Fibroblast of upper back skin (primary cell): Measurements from ENCODE around the gene EPO.

Experiments
- DNase-seq: peaks from one replicate; pipeline ENCODE4 v3.0.0-alpha.2; 2013

The EPO gene

DNA sequence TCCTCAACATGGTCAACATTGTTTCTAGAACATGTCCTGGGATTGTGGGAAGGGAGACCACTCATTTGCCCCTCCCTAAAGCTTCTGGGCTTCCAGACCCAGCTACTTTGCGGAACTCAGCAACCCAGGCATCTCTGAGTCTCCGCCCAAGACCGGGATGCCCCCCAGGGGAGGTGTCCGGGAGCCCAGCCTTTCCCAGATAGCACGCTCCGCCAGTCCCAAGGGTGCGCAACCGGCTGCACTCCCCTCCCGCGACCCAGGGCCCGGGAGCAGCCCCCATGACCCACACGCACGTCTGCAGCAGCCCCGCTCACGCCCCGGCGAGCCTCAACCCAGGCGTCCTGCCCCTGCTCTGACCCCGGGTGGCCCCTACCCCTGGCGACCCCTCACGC, at the start of gene EPO:
EPO (plus strand) TSS at position 190 of the 392 bp plus-strand sequence. CDS start 513 bp downstream, outside the sequence.
- DNase-seq = no peak

DNA sequence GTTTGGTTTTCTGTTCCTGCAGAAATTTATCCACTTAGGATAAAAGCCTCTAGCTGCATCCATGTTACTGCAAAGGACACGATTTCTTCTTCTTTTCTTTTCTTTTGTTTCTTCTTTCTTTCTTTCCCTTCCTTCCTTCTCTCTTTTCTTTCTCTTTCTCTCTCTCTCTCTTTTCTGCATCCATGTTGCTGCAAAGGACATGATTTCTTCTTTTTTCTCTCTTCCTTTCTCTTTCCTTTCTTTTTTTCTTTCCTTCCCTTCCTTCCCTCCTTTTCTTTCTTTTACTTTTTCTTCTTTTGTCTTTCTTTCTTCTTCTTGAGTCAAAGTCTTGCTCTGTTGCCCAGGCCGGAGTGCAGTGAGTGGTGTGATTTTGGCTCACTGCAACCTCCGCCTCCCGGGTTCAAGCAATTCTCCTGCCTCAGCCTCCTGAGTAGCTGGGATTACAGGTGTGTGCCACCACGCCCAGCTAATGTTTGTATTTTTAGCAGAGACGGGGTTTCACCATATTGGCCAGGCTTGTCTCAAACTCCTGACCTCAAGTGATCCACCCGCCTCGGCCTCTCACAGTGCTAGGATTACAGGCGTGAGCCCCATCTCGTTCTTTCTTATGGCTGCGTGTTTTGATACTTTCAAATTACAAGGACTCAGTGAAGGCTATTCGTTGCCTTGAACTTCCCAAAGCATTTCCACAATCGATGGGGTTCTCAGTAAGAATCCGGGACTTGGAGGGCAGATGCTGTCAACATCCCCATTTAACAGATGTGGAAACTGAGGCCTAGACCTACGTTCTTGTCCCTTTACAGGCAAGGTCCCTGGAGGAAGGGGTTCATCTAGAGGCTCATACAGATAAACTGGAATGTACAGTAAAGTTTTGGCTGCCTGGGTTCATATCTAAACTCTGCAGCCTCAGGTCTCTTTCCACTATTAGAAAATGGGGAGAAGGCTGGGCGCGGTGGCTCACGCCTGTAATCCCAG, 48.6 kb upstream of the EPO start:
- DNase-seq = no peak

DNA sequence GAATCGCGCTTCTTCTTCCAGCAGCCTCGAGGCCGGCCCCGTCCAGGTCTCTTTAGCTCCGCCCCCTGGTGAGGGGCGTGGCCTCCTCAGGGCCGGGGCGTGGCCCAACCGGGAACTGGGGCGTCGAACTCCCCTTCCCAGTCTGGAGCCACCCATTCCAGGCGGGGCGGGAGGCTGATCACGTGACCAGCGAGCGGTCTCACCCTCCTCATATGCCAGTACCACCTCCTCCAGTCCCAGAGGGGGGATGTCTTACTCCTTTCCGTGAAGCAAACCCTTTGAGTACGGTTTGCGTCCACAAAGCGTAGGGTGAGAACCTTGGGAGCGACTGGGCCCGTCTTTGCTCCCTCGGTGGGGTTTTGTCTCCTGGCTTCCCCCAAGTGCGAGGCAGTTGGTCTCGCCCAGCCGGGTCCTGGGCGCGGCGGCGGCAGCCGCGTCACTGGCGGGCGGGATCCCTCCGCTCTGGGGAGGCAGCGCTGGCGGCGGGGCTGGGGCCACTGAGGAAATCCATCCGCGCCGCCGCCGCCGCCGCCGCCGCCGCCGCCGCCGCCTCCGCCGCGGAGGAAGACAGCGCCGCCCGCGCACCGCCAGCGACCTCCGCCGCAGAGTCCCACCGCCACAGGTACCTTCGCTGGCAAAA, 46.8 kb upstream of the EPO start, which contains the start of gene GNB2:
GNB2 (plus strand) TSS at position 439 of the 640 bp plus-strand sequence. CDS start 2,526 bp downstream, outside the sequence.
- peak; percentile 99 for DNase-seq

DNA sequence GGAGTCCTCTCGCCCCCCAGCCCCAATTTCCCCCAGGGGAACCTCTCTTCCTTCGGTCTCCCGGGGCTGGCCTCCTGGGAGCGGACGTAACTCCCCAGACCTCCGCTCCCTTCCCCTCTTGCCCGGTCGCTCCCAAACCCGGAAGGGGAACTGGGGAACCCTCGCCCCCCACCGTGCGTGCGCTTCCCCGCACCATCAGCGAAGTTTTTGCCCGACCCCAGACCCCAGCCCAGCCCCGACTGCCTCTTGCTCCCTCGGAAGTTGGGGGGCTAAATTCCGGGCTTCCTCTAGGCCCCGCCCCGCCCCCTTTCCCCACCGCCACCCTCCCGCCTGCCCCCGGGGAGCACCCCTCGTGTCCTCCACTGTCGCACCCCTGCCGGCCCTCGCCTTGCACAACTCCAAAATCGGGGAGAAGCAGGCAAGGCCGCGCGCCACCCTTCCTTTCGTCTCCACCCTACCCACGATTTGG, 46.3 kb upstream of the EPO start:
- DNase-seq = no peak

DNA sequence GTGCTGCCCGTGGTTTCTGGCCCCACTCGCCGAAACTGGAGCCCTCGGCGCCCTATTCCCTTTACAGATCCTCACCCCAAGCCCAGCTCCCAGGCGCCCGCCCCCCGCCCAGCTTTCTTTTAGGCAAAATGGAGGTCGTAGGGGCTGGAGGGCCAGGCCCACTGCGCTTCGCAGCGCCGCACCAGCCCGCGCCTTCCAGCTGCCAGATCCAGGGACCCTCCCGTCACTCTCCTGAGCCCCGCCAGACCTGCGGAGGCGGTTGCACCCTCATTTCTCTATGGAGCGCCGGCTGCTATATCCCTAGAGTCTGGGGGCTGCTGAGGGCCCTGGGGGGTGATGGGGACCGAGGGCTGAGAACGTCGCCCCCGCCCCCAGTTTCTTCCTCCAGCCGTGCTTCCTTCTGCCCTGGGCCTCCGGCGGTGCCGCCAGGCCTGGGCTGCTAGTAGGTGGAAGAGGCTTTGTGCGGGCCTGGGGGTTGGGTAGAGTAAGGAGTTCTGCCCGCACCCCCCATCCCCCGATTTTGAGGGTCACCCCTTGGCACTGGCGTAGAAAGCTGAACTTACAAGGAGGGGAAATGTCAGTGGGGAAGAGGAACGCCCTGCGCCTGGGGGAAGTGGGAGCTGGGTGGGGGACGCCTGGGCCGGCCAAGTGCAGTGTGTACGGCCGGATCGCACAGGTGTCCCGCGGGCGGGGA, 45.7 kb upstream of the EPO start:
- DNase-seq = no peak

DNA sequence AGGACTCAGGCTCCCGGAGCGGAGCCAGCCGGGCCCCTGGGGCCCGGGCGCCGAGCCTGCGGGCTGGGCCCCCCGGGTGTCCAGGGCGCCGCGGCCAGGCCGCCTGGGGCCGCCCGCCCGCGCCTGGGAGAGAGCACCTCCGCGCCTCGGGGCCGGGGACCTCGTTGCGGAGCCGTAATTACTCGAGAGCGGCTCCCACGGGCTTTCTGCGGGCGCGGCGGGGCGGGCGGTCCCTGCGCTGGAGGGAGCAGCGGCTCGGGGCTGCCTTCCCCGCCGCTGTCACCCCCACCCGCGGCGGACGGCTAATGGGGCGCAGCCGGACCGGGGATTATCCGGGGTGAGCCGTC, 45.2 kb upstream of the EPO start:
- DNase-seq = no peak

DNA sequence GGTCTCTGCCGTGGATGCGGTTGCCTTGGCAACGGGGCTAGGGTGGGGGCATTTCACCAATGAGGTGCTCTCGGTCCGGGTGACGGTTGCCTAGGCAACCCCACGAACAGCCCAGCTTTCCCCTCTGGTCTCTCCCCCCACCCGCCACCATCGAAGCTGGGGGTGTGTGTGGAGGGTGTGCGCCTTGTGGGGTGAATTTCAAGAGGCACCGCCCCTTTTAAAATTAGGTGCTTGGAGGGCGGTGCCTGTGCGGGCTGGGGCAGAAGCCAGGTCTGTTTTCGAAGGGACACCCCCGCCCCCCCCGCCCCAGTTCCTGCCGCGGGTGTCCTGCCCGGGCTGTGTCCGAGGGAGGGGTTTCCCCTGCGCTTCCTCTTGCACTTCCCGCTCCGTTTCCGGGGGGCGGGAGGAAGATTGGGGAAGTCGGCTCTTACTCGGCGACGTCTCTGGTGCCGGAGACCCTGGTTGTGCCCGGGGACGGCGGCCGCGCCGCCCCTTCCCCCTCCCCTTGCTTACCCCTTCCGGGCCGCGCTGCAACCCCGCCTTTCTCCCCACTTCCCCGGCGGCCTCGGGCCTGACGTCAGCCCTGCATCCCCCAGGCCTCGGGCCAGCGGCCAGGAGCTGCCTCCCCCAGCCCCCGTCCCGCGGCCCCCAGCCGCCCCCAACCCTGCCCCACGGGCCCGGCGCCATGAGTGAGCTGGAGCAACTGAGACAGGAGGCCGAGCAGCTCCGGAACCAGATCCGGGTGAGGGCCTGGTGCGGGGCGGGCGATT, 44.5 kb upstream of the EPO start:
- peak; percentile 61 for DNase-seq

DNA sequence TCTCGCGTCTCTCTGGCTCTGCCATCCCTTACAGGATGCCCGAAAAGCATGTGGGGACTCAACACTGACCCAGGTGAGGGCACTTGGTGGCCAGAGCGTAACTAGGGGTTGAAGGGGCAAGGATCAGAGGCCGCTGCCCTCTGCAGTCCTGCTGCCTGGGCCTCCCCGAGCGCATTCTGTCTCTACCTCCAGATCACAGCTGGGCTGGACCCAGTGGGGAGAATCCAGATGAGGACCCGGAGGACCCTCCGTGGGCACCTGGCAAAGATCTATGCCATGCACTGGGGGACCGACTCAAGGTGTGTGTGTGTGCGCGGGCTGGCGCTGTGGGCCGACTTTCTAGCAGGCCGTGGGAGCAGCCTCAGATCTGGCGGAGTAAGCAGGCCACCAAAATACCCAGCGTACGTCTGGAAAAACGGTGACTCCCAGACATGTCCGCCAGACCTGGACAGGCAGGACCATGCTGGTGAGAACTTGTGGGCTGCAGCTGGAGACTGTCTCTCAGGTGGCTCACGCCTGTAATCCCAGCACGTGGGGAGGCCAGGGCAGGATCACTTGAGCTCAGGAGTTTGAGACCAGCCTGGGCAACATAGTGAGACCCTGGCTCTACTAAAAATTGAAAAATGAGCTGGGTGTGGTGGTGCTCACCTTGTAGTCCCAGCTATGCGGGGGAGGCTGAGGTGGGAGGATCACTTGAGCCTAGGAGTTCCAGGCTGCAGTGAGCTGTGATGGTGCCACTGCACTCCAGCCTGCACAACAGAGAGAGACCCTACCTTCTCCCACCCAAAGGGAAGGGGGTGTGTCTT, 43.6 kb upstream of the EPO start:
- DNase-seq = no peak

DNA sequence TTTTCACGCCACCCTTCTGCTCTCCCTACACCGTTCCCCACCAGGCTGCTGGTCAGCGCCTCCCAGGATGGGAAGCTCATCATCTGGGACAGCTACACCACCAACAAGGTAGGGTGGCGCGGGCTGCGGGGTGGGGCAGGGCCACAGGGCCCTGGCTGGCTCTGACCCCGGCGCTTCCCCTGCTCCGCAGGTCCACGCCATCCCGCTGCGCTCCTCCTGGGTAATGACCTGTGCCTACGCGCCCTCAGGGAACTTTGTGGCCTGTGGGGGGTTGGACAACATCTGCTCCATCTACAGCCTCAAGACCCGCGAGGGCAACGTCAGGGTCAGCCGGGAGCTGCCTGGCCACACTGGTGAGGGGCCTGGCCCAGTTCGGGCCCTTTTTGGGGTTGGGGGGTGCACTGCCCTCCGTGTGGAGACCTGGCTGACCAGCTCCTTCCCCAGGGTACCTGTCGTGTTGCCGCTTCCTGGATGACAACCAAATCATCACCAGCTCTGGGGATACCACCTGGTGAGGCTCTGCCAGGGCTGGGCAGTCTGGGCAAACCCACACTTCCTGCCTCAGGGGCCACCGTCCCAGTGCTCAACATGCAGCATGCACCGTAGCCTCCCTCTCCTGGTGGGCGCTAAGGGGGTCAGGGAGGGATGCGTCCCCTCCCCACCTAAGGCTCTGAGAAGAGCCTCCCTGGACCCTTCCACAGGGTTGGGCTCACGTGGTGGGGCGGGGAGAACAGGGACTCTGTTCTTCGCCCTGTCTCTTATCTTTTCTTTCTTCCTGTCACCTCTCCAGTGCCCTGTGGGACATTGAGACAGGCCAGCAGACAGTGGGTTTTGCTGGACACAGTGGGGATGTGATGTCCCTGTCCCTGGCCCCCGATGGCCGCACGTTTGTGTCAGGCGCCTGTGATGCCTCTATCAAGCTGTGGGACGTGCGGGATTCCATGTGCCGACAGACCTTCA, 42.7 kb upstream of the EPO start:
- DNase-seq = no peak

DNA sequence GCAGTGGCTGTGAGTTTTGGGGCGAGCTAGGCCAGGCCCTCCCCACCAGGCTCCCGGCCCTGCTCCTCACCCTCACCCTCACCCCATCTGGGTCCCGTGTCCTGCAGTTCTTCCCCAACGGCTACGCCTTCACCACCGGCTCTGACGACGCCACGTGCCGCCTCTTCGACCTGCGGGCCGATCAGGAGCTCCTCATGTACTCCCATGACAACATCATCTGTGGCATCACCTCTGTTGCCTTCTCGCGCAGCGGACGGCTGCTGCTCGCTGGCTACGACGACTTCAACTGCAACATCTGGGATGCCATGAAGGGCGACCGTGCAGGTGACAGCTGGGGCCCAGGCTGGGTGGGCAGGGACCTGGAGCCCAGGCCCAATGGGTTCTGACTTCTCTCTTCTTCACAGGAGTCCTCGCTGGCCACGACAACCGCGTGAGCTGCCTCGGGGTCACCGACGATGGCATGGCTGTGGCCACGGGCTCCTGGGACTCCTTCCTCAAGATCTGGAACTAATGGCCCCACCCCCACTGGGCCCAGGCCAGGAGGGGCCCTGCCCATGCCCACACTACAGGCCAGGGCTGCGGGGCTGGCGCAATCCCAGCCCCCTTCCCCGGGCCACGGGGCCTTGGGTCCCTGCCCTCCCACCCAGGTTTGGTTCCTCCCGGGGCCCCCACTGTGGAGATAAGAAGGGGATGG, 41.8 kb upstream of the EPO start:
- DNase-seq = no peak

DNA sequence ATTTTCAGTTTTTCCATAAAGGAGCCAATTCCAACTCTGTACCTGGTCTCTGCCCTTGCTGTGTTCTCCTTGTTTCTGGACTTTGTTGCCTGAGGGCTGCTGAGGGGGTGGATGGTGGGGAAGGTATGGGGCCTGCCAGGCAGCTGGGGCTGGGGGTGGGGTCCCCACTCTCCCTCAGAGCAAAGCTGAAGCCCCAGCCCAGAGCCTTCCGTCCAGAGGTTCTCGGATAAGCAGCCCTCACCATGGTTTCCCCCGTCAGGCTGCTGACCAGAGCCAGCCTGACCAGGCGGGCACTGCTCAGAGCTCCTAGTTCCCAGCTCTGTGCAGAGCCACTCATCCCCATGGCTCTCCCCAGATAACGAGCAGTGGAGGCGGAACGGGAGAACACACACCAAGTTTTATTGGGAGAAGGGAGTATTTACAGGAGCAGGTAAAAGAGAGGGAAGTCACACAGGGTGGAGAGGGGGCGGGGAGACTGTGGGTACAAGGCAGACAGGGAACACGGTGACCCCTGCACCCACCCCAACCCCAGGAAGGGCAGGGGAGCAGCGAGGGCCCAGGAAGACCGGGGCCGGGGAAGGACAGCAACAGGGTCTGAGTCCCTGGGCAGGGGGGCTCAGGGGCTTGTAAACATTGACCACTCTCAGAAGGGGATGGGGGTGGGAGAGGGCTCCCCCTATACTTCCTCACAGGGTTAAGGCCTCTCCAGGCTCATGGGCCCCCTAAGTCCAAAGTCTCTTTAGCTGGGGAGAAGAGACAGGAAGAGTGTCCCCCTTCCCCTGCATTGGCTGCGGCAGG, 40.9 kb upstream of the EPO start:
- DNase-seq = no peak

DNA sequence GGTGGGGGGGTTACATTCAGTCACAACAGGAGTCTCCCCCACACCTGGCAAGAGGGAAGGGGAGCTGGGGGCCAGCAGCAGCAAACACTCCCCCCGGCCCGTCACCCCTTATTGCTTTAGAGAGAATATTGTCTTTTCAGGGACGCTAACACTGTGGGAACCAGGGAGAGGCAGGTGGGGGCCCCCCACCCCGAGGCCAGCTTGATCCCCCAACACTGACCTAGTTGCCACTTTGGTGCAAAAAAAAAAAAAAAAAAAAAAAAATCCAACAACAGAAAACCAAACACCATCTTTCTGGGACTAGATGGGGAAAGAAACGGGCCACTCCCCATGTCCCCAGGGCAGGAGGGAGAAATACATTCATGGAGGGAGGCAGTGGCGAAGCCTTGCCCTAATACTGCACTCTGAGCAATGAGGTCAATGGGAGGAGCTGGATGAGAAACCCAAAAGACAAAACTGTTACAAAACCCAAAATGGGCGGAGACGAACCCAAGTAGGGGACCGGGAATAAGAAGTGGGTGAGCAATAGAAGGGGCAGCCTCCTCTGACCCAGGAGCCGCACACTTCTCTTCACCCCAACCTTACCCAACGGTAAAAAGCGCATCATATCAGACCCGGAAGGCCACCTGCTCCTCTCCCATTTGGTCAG, 40.2 kb upstream of the EPO start:
- DNase-seq = no peak

DNA sequence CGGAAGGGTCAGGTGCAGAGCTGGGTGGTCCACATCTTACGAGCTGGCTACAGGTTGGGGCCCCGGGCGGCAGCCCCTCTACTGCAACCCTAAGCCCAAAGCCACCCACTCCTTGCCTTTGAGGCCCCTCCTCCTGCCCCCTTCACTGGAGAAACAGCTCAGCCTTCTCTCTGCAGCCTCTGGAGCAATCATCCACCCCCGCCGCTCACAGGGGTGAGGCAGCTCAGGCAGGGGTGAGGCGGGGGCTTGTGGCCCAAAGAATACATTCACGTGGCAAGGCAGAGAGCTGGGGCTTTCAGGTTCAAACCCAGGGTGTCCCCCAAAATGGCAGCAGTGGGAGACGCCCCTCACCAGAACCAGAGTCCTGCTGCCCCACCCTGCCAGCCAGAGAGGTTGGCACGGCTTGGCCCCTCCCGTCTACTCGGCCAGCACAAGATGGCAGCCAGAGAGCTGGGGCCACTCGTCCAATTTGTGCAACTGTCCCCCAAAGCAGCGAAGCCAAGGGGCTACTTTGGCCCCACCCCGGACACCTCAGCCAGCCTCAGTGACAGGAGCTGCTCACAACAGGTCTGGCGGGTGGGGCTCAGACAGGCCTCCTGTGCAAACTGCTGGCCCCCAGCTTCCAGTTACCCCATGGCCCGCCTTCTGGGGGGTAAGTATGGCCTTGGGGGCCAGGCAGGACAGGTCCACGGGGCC, 39.5 kb upstream of the EPO start:
- no peak for DNase-seq

DNA sequence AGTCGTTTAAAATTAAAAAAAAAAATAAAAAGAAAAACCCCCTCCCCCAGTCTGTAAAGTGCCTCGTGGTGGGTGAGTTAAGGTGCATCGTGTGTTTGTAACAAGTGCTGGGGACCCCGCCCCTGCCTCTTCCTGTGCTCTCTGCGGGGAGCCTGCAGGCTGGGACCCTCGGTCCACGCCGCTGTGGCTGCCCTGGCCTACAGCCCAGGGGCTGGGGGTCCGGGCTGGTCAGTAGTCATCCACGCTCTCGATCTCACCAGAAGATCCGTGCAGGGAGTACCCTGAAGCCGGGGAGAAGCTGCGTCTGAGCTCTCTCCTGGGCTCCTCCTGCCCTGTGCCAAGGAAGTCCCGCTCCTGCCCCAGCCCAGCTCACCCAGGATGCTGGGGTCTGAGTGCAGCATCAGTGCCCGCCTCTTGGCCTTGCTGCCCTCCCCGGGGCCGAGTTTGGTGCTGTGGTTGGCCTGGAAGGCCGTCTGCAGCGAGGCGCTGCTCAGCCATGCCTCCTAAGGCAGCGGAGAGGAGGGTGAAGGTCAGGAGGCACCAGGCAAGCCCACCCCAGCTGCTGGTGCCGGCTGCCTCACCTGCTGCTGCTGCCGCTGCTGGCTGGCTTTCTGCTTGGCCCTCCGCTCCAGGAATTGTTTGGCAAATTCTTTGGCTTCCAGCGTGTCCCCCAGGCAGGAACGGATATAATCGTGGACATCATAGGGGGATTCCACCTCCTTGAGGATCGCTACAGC, 38.6 kb upstream of the EPO start:
- DNase-seq = no peak

DNA sequence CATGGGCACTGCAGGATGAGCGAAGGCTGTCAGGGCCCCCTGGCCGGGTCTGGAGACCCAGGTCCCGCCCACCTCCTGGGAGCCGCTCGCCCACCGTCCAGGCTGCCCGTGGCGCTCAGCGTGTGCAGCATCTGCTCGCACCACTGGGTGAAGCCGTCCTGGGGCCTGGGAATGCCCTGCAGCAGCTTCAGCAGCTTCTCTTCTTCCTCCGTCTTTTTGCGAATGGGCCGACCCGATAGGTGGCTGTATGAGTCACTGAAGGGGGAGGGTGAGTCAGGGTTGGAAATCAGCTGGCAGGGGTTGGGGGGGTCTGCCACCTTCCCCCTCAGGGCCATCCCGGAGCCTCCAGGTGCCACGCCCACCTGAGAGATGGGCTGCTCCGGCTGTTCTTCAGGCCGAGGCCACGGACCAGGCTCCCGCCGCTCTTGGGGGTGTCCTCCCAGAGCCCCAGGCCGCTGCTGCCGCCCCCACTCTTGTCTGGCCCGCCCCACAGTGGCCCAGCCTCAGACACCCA, 38.0 kb upstream of the EPO start:
- peak; percentile 37 for DNase-seq

DNA sequence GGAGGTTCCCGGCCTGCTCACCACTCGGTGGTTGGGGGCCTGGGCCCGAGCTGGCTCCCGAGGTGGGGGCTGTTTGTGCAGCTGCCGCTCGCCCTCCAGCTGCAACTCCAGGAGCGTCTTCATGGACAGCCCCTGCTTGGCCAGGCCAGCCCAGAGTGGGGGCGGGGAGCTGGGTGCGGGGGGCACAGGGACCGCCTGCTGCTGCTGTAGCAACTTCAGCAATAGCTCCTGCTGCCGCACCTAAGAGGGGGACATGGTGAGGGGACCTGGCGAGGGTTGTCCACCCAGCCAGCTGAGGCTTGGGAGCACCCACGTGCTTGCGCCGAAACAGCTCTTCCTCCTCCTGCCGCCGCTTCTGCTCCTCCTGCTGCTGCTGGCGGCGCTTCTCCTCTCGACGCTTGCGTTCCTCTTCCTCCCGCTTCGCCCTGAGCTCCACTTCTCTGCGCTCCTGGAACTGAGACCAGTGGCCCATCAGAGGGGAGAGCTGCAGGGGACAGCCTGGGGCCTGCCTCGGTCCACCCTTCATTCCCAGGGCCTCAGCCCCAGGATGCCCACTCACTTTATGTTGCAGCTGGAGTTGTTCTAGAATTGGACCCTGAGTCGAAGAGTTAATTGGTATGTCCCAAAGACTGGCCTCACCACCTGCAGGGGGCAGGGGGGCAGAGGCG, 37.1 kb upstream of the EPO start:
- no peak for DNase-seq
